CD1c-positive myeloid dendritic cell (primary cell): Measurements from ENCODE around the gene SCML1.

Source experiments
- DNase-seq: peaks from one replicate; pipeline ENCODE4 v3.0.0-alpha.2; 2016; ENCODE audit errors: extremely low spot score

Gene SCML1

GRCh38 chrX:17788956-17789562 is 51.8 kb downstream of the SCML1 start:
- no peak for DNase-seq

GRCh38 chrX:17792826-17793225 is 55.5 kb downstream of the SCML1 start:
- no peak for DNase-seq

- DNase-seq, result no peak
Measured at GRCh38 chrX:17798921-17799320, 61.6 kb downstream of the SCML1 start.

GRCh38 chrX:17801431-17801830 is 64.1 kb downstream of the SCML1 start:
- DNase-seq, result no peak

GRCh38 chrX:17802756-17803155 is 65.5 kb downstream of the SCML1 start:
- no peak for DNase-seq

- no peak for DNase-seq
Measured at GRCh38 chrX:17803449-17803848, 66.2 kb downstream of the SCML1 start.
